A673 (cell line): ENCODE results near the gene SARS1.

Experiments
- CTCF ChIP-seq: fragments of 300-800, 200-600 bp; sonication (generic); conservative IDR thresholded peaks from 2 replicates; pipeline ENCODE4 v1.5.1; 2017; ENCODE audit warnings: low read depth, mild to moderate bottlenecking, antibody characterized with exemption, low read length, moderate library complexity, mixed read lengths
- EZH2 ChIP-seq: fragments of 200-600 bp; sonication (generic); IDR thresholded peaks from 2 replicates; pipeline ENCODE4 v1.6.1; 2017; ENCODE audit warnings: borderline replicate concordance, low read depth, mild to moderate bottlenecking, mixed read lengths, antibody characterized with exemption, low read length; ENCODE audit not compliant: poor library complexity, severe bottlenecking

DNA sequence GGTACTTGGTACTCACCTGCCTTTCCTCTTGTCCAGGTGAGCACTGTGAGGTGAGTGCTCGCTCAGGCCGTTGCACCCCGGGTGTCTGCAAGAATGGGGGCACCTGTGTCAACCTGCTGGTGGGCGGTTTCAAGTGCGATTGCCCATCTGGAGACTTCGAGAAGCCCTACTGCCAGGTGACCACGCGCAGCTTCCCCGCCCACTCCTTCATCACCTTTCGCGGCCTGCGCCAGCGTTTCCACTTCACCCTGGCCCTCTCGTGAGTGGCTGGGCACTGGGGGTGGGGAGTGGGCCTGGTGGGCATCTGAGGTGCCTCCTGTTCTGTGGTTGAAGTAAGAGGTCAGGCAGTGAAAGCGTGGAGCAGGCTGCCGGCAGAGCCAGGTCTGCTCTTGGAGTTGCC is 47.3 kb downstream of the SARS1 start:
- TF ChIP-seq CTCF (no peak), EZH2 (no peak)
